ENCODE data around the gene HSD17B10. TPM values are rescaled to one million over a fixed set of nuclear protein-coding genes. Genes with fewer than 3 reads are reported as not detected.

Gene HSD17B10
- total and polyA plus RNA-seq, 8 donors = 26.8 to 54.7 (median 40.2) TPM

DNA sequence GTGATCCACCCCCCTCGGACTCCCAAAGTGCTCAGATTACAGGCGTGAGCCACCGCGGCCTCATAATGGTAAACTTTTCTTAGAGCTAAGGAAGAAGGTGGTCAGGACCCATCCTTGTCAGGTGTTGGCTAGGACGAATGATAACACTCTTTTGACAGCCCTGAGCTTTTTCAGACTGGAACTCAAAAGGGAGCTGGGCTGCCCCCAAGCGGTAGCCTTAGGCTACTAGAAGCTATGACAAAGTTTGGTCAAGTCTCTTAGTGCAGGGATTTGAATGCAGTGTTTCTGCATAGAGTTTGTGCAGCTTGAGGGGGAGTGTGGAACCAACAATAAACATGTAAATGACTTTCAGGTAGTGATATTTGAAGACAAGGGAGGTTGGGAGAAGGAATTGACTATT is 11.8 kb upstream of the HSD17B10 start:
- FAIRE-seq (no peak), ATAC-seq (peak in 2 of 4 donors; percentile 31 to 35), DNase-seq (peak in 2 of 6 donors; percentile 32 to 61)
- no peaks in the 10 kb centered on the region for H3K27me3 ChIP-seq
- H3K36me3 ChIP-seq = no peaks in the 10 kb centered on the region
- 40% methylated on average over 6 of the region's 6 CpGs for WGBS, 2 donors
- no peak overlapping the region for H3K27ac ChIP-seq
- H3K4me1 ChIP-seq = peaks cover 0 to 3% (median 0%) of the 10 kb centered on the region in 3 donors
- no peaks in the 10 kb centered on the region for H3K9me3 ChIP-seq
- TF ChIP-seq, protein P1, sequence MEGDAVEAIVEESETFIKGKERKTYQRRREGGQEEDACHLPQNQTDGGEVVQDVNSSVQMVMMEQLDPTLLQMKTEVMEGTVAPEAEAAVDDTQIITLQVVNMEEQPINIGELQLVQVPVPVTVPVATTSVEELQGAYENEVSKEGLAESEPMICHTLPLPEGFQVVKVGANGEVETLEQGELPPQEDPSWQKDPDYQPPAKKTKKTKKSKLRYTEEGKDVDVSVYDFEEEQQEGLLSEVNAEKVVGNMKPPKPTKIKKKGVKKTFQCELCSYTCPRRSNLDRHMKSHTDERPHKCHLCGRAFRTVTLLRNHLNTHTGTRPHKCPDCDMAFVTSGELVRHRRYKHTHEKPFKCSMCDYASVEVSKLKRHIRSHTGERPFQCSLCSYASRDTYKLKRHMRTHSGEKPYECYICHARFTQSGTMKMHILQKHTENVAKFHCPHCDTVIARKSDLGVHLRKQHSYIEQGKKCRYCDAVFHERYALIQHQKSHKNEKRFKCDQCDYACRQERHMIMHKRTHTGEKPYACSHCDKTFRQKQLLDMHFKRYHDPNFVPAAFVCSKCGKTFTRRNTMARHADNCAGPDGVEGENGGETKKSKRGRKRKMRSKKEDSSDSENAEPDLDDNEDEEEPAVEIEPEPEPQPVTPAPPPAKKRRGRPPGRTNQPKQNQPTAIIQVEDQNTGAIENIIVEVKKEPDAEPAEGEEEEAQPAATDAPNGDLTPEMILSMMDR (IDR thresholded peaks at IDR 0.05) = peak in 3 of 4 donors; percentile 14 to 18 (median 16)
- no peak overlapping the region for H3K4me3 ChIP-seq
- intact Hi-C loops (cut with DNase I) = no loop called here

- no peak for FAIRE-seq
- Histone ChIP-seq H3K36me3 (no peaks in the 10 kb centered on the region), H3K27ac (no peak overlapping the region), H3K9me3 (no peaks in the 10 kb centered on the region), H3K4me1 (no peaks in the 10 kb centered on the region), H3K27me3 (peaks cover 0 to 6% (median 0%) of the 10 kb centered on the region in 4 donors), H3K4me3 (peak overlapping the region in 1 of 4 donors; percentile 38)
- 67 to 82% methylated on average over 1 of the region's 1 CpG for WGBS, 2 donors
- ATAC-seq = no peak
- TF ChIP-seq, protein P1 (IDR thresholded peaks at IDR 0.05) = no peak
- no peak for DNase-seq
- intact Hi-C loops (cut with DNase I) = no loop called here
Observed at GRCh38 chrX:53442322-53442631, 8.1 kb upstream of the HSD17B10 start.

DNA sequence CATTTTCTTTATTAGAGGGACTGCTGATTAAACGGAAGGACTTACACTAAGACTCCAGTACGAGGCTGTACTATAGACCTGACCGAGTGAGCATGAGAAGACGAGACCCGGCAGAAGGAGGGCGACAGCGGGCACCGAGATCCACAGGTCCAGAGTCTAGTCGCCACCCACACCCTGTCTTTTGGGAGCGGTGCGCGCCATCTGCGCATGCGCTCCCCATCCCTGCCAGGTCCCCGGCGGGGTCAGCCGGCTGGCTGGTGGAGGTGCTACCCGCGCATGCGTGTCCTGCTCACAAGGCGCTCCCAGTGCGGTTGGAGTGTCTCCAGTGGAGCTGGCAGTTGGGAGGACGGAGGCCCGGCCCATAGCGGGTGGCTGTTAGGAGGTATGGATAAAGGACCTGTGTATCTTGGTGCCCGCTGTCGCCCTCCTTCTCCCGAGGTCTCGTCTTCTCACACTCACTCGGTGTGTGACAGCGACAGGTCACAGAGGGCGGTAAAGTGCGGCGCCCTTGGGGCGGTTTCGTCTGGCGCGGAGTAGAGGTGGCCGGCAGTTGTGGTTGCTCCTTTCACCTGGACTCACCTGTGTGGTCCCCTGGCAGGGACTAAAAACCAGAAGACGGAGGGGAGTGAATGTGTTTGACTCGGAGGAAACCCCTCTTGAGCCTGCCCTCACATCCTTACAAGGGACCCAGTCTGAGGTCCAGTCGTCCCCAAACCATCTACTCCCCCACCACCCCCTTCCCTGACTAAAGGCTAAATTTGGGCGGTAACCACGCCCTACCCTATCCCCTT is 7.6 kb upstream of the HSD17B10 start:
- peaks cover 0 to 11% (median 0%) of the 10 kb centered on the region in 4 donors for H3K27me3 ChIP-seq
- H3K36me3 ChIP-seq = no peaks in the 10 kb centered on the region
- FAIRE-seq (no peak), DNase-seq (peak; percentile 72 to 93 (median 83)), ATAC-seq (peak; percentile 86 to 91 (median 90))
- H3K27ac ChIP-seq = peak overlapping the region in 2 of 4 donors; percentile 25 to 55
- H3K4me1 ChIP-seq = no peaks in the 10 kb centered on the region
- H3K4me3 ChIP-seq = peak overlapping the region in 3 of 4 donors; percentile 18 to 38 (median 29)
- TF ChIP-seq, protein P1 (IDR thresholded peaks at IDR 0.05) = no peak
- WGBS, 2 donors = 8 to 13% methylated on average over 43 to 44 of the region's 44 CpGs
- intact Hi-C loops (cut with DNase I) = no loop called here
- no peaks in the 10 kb centered on the region for H3K9me3 ChIP-seq

DNA sequence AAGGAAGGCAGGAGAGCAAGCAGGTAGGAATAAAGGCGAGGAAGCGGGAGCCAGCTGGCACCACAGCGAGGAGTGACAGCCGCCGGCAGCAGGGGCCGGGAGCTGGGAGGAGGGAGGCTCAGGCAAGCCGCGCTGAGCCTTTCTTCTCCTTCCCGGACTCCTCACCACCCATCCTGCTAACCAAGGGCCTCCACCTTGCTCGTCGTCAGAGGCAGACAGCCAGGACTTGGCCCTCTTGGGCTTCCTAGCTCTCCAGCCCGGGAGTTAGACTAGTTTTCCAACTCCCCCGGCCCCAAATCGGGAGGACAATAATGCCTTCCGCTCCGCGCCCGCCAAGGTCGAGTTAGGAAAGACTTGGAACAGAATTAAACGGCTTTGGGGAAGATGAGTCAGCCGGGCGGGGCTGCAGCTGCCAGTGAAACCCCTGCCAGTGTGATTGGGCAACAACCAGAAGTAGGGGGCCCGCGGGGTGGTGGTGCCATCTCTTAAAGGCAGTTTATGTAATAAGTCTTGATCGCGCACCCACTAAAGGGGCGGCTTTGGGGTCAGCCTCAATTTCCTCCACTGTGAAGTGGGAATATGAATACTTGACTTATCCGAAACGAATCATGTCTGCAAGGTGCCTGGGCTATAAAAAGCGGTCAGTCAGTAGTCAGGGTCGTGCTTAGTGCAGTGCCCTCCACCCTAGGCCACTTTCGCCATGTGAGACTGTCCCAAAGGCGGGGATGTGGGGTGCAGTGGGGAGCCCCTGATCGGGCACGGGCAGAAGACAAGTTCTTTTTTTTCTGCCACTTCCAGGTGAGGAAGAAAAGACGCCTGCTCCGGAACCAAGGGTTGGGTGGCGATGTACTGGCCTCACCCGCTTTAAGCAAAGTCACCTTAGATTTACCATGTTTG is 6.7 kb upstream of the HSD17B10 start:
- Histone ChIP-seq H3K9me3 (no peaks in the 10 kb centered on the region), H3K27me3 (peaks cover 0 to 15% (median 0%) of the 10 kb centered on the region in 4 donors), H3K36me3 (no peaks in the 10 kb centered on the region), H3K4me1 (no peaks in the 10 kb centered on the region), H3K27ac (peak overlapping the region in 3 of 4 donors; percentile 28 to 55 (median 42)), H3K4me3 (peak overlapping the region in 2 of 4 donors; percentile 29 to 38)
- ATAC-seq (peak; percentile 49 to 72 (median 52)), DNase-seq (peak; percentile 16 to 74 (median 52)), FAIRE-seq (no peak)
- WGBS, 2 donors = 16 to 25% methylated on average over 37 to 39 of the region's 39 CpGs
- intact Hi-C loops (cut with DNase I) = no loop called here
- TF ChIP-seq, protein P1 (IDR thresholded peaks at IDR 0.05) = no peak

All from pancreas (tissue), 10 donors.